Esophagus squamous epithelium (tissue), 4 donors: ENCODE data around the gene AVEN.

Experiments
- POLR2A ChIP-seq, 4 donors: fragments of 450-650 bp; IDR thresholded peaks; one replicate each; pipeline ENCODE4 v1.6.1; 2017; ENCODE audit warnings: antibody characterized with exemption in 4 of 4, mild to moderate bottlenecking in 4 of 4, moderate library complexity in 3 of 4
- TF ChIP-seq, protein P1 (sequence below), 6 experiments: fragments of 450-650 bp in 4 of 6; fragments of 200-600 bp in 2 of 6; sonication (generic) in 2 of 6; IDR thresholded peaks; one replicate each; pipeline ENCODE4 v1.5.1; 2016 to 2019; ENCODE audit warnings: antibody characterized with exemption in 6 of 6, mild to moderate bottlenecking in 4 of 6, moderate library complexity in 4 of 6

DNA sequence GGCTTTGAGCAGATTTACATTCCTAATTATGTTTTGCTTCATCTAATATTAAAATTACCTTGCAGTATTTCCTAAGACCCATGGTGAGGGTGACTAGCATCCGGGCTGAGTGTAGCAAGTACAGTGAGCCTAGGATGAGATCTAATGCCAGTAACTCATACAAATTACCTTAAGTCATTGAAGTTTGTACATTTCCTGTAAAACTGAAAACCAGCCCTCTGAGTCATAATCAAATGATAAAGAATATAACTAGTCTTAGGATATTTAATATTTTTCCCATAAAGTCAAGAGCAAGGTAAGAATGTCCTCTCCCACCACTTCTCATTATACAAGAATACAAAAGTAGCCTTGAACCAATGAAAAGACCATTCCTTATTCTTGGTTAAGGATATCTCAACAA, 125.5 kb downstream of the AVEN start:
- TF ChIP-seq, protein P1, sequence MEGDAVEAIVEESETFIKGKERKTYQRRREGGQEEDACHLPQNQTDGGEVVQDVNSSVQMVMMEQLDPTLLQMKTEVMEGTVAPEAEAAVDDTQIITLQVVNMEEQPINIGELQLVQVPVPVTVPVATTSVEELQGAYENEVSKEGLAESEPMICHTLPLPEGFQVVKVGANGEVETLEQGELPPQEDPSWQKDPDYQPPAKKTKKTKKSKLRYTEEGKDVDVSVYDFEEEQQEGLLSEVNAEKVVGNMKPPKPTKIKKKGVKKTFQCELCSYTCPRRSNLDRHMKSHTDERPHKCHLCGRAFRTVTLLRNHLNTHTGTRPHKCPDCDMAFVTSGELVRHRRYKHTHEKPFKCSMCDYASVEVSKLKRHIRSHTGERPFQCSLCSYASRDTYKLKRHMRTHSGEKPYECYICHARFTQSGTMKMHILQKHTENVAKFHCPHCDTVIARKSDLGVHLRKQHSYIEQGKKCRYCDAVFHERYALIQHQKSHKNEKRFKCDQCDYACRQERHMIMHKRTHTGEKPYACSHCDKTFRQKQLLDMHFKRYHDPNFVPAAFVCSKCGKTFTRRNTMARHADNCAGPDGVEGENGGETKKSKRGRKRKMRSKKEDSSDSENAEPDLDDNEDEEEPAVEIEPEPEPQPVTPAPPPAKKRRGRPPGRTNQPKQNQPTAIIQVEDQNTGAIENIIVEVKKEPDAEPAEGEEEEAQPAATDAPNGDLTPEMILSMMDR (IDR thresholded peaks at IDR 0.05): no peak
- TF ChIP-seq POLR2A (IDR thresholded peaks at IDR 0.05): no peak
